T-helper 2 cell treated with Interferon-gamma antibody and Interleukin-4, amounts not matched to agents 5 μg/mL and 100 μg/mL, for 36 hours (primary cell): ENCODE data around the gene PNPLA6.
"Not testable (repeated sequence)": the region's sequence is repeated elsewhere in the genome, so short reads cannot be mapped to it uniquely, and the experiment has no call there.

Experiments
- DNase-seq: peaks from one replicate; pipeline ENCODE4 v3.0.0; 2021; ENCODE audit warnings: low spot score
- H3K27ac Mint-ChIP-seq: one replicate; pipeline ENCODE4 v1.8.0; 2021; ENCODE audit warnings: mild to moderate bottlenecking, mixed read lengths
- H3K27me3 Mint-ChIP-seq: one replicate; pipeline ENCODE4 v1.8.0; 2021; ENCODE audit warnings: low read depth, mixed read lengths
- H3K36me3 Mint-ChIP-seq: one replicate; pipeline ENCODE4 v1.8.0; 2021; ENCODE audit warnings: low read depth, mixed read lengths
- H3K4me1 Mint-ChIP-seq: one replicate; pipeline ENCODE4 v1.8.0; 2021; ENCODE audit warnings: low read depth, mixed read lengths
- H3K4me3 Mint-ChIP-seq: one replicate; pipeline ENCODE4 v1.8.0; 2022; ENCODE audit warnings: mild to moderate bottlenecking, moderate library complexity, mixed read lengths
- H3K9me3 Mint-ChIP-seq: one replicate; pipeline ENCODE4 v1.8.0; 2021; ENCODE audit warnings: mixed read lengths

PNPLA6 gene

GRCh38 chr19:7565332-7565731 lies 29.8 kb downstream of the PNPLA6 start:
- Mint-ChIP-seq H3K4me1 (no peaks in the 10 kb centered on the region), H3K27ac (no peak overlapping the region), H3K9me3 (no peaks in the 10 kb centered on the region), H3K4me3 (no peak overlapping the region), H3K27me3 (no peaks in the 10 kb centered on the region), H3K36me3 (peaks cover 2% of the 10 kb centered on the region)
- DNase-seq, result no peak

- no peaks in the 10 kb centered on the region for H3K9me3 Mint-ChIP-seq
- no peaks in the 10 kb centered on the region for H3K27me3 Mint-ChIP-seq
- H3K4me1 Mint-ChIP-seq, result no peaks in the 10 kb centered on the region
Observed at GRCh38 chr19:7570761-7571160, 35.2 kb downstream of the PNPLA6 start.

GRCh38 chr19:7575434-7576040 lies 40.0 kb downstream of the PNPLA6 start:
- no peaks in the 10 kb centered on the region for H3K4me1 Mint-ChIP-seq
- no peaks in the 10 kb centered on the region for H3K9me3 Mint-ChIP-seq

More at GRCh38 chr19:7570761-7571160, 35.2 kb downstream of the PNPLA6 start:
- no peak for DNase-seq
- Mint-ChIP-seq H3K4me3 (no peak overlapping the region), H3K36me3 (no peaks in the 10 kb centered on the region), H3K27ac (no peak overlapping the region)

GRCh38 chr19:7577422-7577821 lies 41.9 kb downstream of the PNPLA6 start:
- not testable (repeated sequence) for H3K4me1 Mint-ChIP-seq, H3K27ac Mint-ChIP-seq, H3K36me3 Mint-ChIP-seq, DNase-seq, H3K27me3 Mint-ChIP-seq, H3K9me3 Mint-ChIP-seq, H3K4me3 Mint-ChIP-seq

More at GRCh38 chr19:7575434-7576040, 40.0 kb downstream of the PNPLA6 start:
- H3K36me3 Mint-ChIP-seq, result no peaks in the 10 kb centered on the region
- H3K4me3 Mint-ChIP-seq, result no peak overlapping the region
- no peaks in the 10 kb centered on the region for H3K27me3 Mint-ChIP-seq
- no peak overlapping the region for H3K27ac Mint-ChIP-seq
- DNase-seq, result no peak

- Mint-ChIP-seq H3K36me3 (no peaks in the 10 kb centered on the region), H3K4me3 (no peak overlapping the region), H3K27ac (no peak overlapping the region), H3K4me1 (no peaks in the 10 kb centered on the region), H3K9me3 (no peaks in the 10 kb centered on the region), H3K27me3 (no peaks in the 10 kb centered on the region)
- DNase-seq, result no peak
Observed at GRCh38 chr19:7578127-7578526, 42.6 kb downstream of the PNPLA6 start.

GRCh38 chr19:7579182-7579581 lies 43.7 kb downstream of the PNPLA6 start:
- Mint-ChIP-seq H3K4me3 (no peak overlapping the region), H3K36me3 (no peaks in the 10 kb centered on the region), H3K9me3 (no peaks in the 10 kb centered on the region), H3K27me3 (no peaks in the 10 kb centered on the region), H3K27ac (no peak overlapping the region), H3K4me1 (no peaks in the 10 kb centered on the region)
- no peak for DNase-seq

- H3K4me1 Mint-ChIP-seq, result no peaks in the 10 kb centered on the region
- no peak overlapping the region for H3K27ac Mint-ChIP-seq
- no peak overlapping the region for H3K4me3 Mint-ChIP-seq
- H3K27me3 Mint-ChIP-seq, result no peaks in the 10 kb centered on the region
- H3K36me3 Mint-ChIP-seq, result no peaks in the 10 kb centered on the region
- DNase-seq, result no peak
- H3K9me3 Mint-ChIP-seq, result no peaks in the 10 kb centered on the region
Observed at GRCh38 chr19:7582446-7582845, 46.9 kb downstream of the PNPLA6 start.

GRCh38 chr19:7589822-7590221 lies 54.3 kb downstream of the PNPLA6 start:
- DNase-seq, result no peak
- Mint-ChIP-seq H3K4me3 (no peak overlapping the region), H3K36me3 (no peaks in the 10 kb centered on the region), H3K4me1 (no peaks in the 10 kb centered on the region), H3K9me3 (no peaks in the 10 kb centered on the region), H3K27me3 (peaks cover 15% of the 10 kb centered on the region), H3K27ac (no peak overlapping the region)

- H3K9me3 Mint-ChIP-seq, result no peaks in the 10 kb centered on the region
- no peak overlapping the region for H3K4me3 Mint-ChIP-seq
- DNase-seq, result no peak
- peaks cover 2% of the 10 kb centered on the region for H3K4me1 Mint-ChIP-seq
- no peak overlapping the region for H3K27ac Mint-ChIP-seq
- H3K27me3 Mint-ChIP-seq, result peaks cover 18% of the 10 kb centered on the region
- H3K36me3 Mint-ChIP-seq, result no peaks in the 10 kb centered on the region
Observed at GRCh38 chr19:7590256-7590655, 54.7 kb downstream of the PNPLA6 start.

GRCh38 chr19:7595466-7596133 lies 60.1 kb downstream of the PNPLA6 start, which contains the start of gene CAMSAP3:
CAMSAP3 (plus strand) TSS chr19:7595863; CDS start chr19:7596003, 140 bp downstream.
- no peak within 1 kb of the TSS for H3K27ac Mint-ChIP-seq

GRCh38 chr19:7596211-7596937 lies 60.9 kb downstream of the PNPLA6 start:
- DNase-seq, result no peak
- Mint-ChIP-seq H3K27me3 (peaks cover 40% of the 10 kb centered on the region), H3K36me3 (no peaks in the 10 kb centered on the region), H3K4me1 (peaks cover 2% of the 10 kb centered on the region), H3K4me3 (peak overlapping the region; percentile 29), H3K27ac (no peak overlapping the region), H3K9me3 (no peaks in the 10 kb centered on the region)

More at GRCh38 chr19:7595466-7596133, 60.1 kb downstream of the PNPLA6 start, which contains the start of gene CAMSAP3:
- Mint-ChIP-seq H3K36me3 (no peaks in the 10 kb centered on the region), H3K4me1 (peaks cover 2% of the 10 kb centered on the region), H3K9me3 (no peaks in the 10 kb centered on the region), H3K27me3 (peaks cover 40% of the 10 kb centered on the region), H3K4me3 (peak within 1 kb of the TSS; percentile 29)
- DNase-seq, result no peak

- H3K4me1 Mint-ChIP-seq, result peaks cover 2% of the 10 kb centered on the region
- no peak overlapping the region for H3K4me3 Mint-ChIP-seq
- peaks cover 40% of the 10 kb centered on the region for H3K27me3 Mint-ChIP-seq
- no peak overlapping the region for H3K27ac Mint-ChIP-seq
- no peak for DNase-seq
- H3K9me3 Mint-ChIP-seq, result no peaks in the 10 kb centered on the region
- no peaks in the 10 kb centered on the region for H3K36me3 Mint-ChIP-seq
Observed at GRCh38 chr19:7597689-7598088, 62.2 kb downstream of the PNPLA6 start.

GRCh38 chr19:7598180-7598579 lies 62.7 kb downstream of the PNPLA6 start:
- Mint-ChIP-seq H3K9me3 (no peaks in the 10 kb centered on the region), H3K4me3 (no peak overlapping the region), H3K27me3 (peaks cover 39% of the 10 kb centered on the region), H3K4me1 (peaks cover 2% of the 10 kb centered on the region), H3K36me3 (no peaks in the 10 kb centered on the region), H3K27ac (no peak overlapping the region)
- DNase-seq, result no peak

- Mint-ChIP-seq H3K27ac (no peak overlapping the region), H3K36me3 (no peaks in the 10 kb centered on the region), H3K4me3 (no peak overlapping the region), H3K4me1 (no peaks in the 10 kb centered on the region), H3K27me3 (peaks cover 23% of the 10 kb centered on the region), H3K9me3 (no peaks in the 10 kb centered on the region)
- DNase-seq, result no peak
Observed at GRCh38 chr19:7600721-7601120, 65.2 kb downstream of the PNPLA6 start.
